ENCODE measurements around the gene AKR1C8.

AKR1C8 gene

GRCh38 chr10:5147255-5147980, 37.5 kb downstream of the AKR1C8 start:
- Histone ChIP-seq H3K4me1 (ENCODE audit: low read length) (no peaks in the 10 kb centered on the region), H2AFZ (ENCODE audit: low read length) (no peak overlapping the region), H3K27ac (ENCODE audit: low read length) (no peak overlapping the region), H3K9ac (ENCODE audit: low read length) (no peak overlapping the region), H3K9me2 (replicated peaks; ENCODE audit: insufficient read depth, low read length) (no peaks in the 10 kb centered on the region), H4K20me1 (ENCODE audit: insufficient read depth, low read length) (no peaks in the 10 kb centered on the region), H3K4me2 (ENCODE audit: low read depth, low read length) (no peak overlapping the region), H3K9me3 (replicated peaks; ENCODE audit: insufficient read depth, low read length) (no peaks in the 10 kb centered on the region), H3K27me3 (replicated peaks; ENCODE audit: insufficient read depth, low read length) (no peaks in the 10 kb centered on the region), H3K79me2 (ENCODE audit: low read length) (no peaks in the 10 kb centered on the region), H3F3A (ENCODE audit: insufficient read depth, low read length) (no peaks in the 10 kb centered on the region), H3K36me3 (replicated peaks; ENCODE audit: insufficient read depth, low read length) (no peaks in the 10 kb centered on the region), H3K4me3 (ENCODE audit: low read length) (no peak overlapping the region)
- no peak for DNase-seq
- TF ChIP-seq EZH2 (optimal IDR thresholded peaks at IDR 0.05; ENCODE audit: low read depth, low read length) (no peak), CTCF (IDR thresholded peaks at IDR 0.05; ENCODE audit: low read length) (no peak), EZH2phosphoT487 (IDR thresholded peaks at IDR 0.05; ENCODE audit: low read length) (no peak)

GRCh38 chr10:5146920-5147254, 38.1 kb downstream of the AKR1C8 start:
- H3K79me2 ChIP-seq (ENCODE audit: low read length), result no peaks in the 10 kb centered on the region
- no peaks in the 10 kb centered on the region for H3K27me3 ChIP-seq (replicated peaks; ENCODE audit: insufficient read depth, low read length)
- H2AFZ ChIP-seq (ENCODE audit: low read length), result no peak overlapping the region
- no peak overlapping the region for H3K9ac ChIP-seq (ENCODE audit: low read length)
- H3K4me2 ChIP-seq (ENCODE audit: low read depth, low read length), result no peak overlapping the region
- H4K20me1 ChIP-seq (ENCODE audit: insufficient read depth, low read length), result no peaks in the 10 kb centered on the region
- H3K4me1 ChIP-seq (ENCODE audit: low read length), result no peaks in the 10 kb centered on the region
- no peaks in the 10 kb centered on the region for H3K36me3 ChIP-seq (replicated peaks; ENCODE audit: insufficient read depth, low read length)
- TF ChIP-seq EZH2 (optimal IDR thresholded peaks at IDR 0.05; ENCODE audit: low read depth, low read length) (no peak), EZH2phosphoT487 (IDR thresholded peaks at IDR 0.05; ENCODE audit: low read length) (no peak), CTCF (IDR thresholded peaks at IDR 0.05; ENCODE audit: low read length) (no peak)
- H3F3A ChIP-seq (ENCODE audit: insufficient read depth, low read length), result no peaks in the 10 kb centered on the region
- H3K27ac ChIP-seq (ENCODE audit: low read length), result no peak overlapping the region
- H3K4me3 ChIP-seq (ENCODE audit: low read length), result no peak overlapping the region
- H3K9me3 ChIP-seq (replicated peaks; ENCODE audit: insufficient read depth, low read length), result no peaks in the 10 kb centered on the region
- DNase-seq, result no peak
- H3K9me2 ChIP-seq (replicated peaks; ENCODE audit: insufficient read depth, low read length), result no peaks in the 10 kb centered on the region

- H3K27ac ChIP-seq (ENCODE audit: low read length), result no peak overlapping the region
- H3K36me3 ChIP-seq (replicated peaks; ENCODE audit: insufficient read depth, low read length), result no peaks in the 10 kb centered on the region
- no peak overlapping the region for H3K9ac ChIP-seq (ENCODE audit: low read length)
- no peaks in the 10 kb centered on the region for H3K27me3 ChIP-seq (replicated peaks; ENCODE audit: insufficient read depth, low read length)
- H2AFZ ChIP-seq (ENCODE audit: low read length), result no peak overlapping the region
- H3F3A ChIP-seq (ENCODE audit: insufficient read depth, low read length), result no peaks in the 10 kb centered on the region
- TF ChIP-seq CTCF (IDR thresholded peaks at IDR 0.05; ENCODE audit: low read length) (no peak), EZH2 (optimal IDR thresholded peaks at IDR 0.05; ENCODE audit: low read depth, low read length) (no peak), EZH2phosphoT487 (IDR thresholded peaks at IDR 0.05; ENCODE audit: low read length) (no peak)
- no peaks in the 10 kb centered on the region for H3K9me3 ChIP-seq (replicated peaks; ENCODE audit: insufficient read depth, low read length)
- H3K4me3 ChIP-seq (ENCODE audit: low read length), result no peak overlapping the region
- H4K20me1 ChIP-seq (ENCODE audit: insufficient read depth, low read length), result no peaks in the 10 kb centered on the region
- no peaks in the 10 kb centered on the region for H3K9me2 ChIP-seq (replicated peaks; ENCODE audit: insufficient read depth, low read length)
- no peaks in the 10 kb centered on the region for H3K4me1 ChIP-seq (ENCODE audit: low read length)
- no peak for DNase-seq
- H3K79me2 ChIP-seq (ENCODE audit: low read length), result no peaks in the 10 kb centered on the region
- no peak overlapping the region for H3K4me2 ChIP-seq (ENCODE audit: low read depth, low read length)
Observed at GRCh38 chr10:5143137-5143536, 41.8 kb downstream of the AKR1C8 start.

Measured in MM.1S (cell line).